Brain microvascular endothelial cell (primary cell): ENCODE results near the gene WWC2.

Experiments used
- DNase-seq: peaks from one replicate; pipeline ENCODE4 v3.0.0-alpha.2; 2020
- H3K27ac ChIP-seq: fragments of 250-450 bp; sonication (Bioruptor Pico); 2 replicates; pipeline ENCODE4 v1.5.1; 2020; ENCODE audit warnings: mild to moderate bottlenecking, moderate library complexity
- H3K27me3 ChIP-seq: fragments of 250-450 bp; sonication (Bioruptor Pico); replicated peaks from 2 replicates; pipeline ENCODE4 v1.5.1; 2020; ENCODE audit warnings: mild to moderate bottlenecking
- H3K36me3 ChIP-seq: fragments of 250-450 bp; sonication (Bioruptor Pico); replicated peaks from 2 replicates; pipeline ENCODE4 v1.5.1; 2020; ENCODE audit warnings: mild to moderate bottlenecking
- H3K4me3 ChIP-seq: 2 replicates; pipeline ENCODE4 v1.5.1; 2011; ENCODE audit warnings: low read depth, mild to moderate bottlenecking, control low read depth, low read length, moderate library complexity
- in situ Hi-C: cut with HindIII; loops from 2 replicates; pipeline ENCODE4 v1.10.0; 2017; ENCODE audit warnings: low sequenced_read_pairs, low pct_ligation_motif_present
- TF ChIP-seq, protein P1 (sequence below): IDR thresholded peaks from 2 replicates; pipeline ENCODE4 v1.5.1; 2011; ENCODE audit warnings: low read depth, mild to moderate bottlenecking, moderate library complexity, low read length, control low read depth, inconsistent platforms; ENCODE audit errors: missing control alignments

Gene WWC2

GRCh38 chr4:183268556-183268955 is 169.5 kb downstream of the WWC2 start:
- Histone ChIP-seq H3K27me3 (no peaks in the 10 kb centered on the region), H3K4me3 (no peak overlapping the region), H3K27ac (no peak overlapping the region), H3K36me3 (peaks cover 22% of the 10 kb centered on the region)
- no peak for DNase-seq
- in situ Hi-C loops: loop anchor here (25.0 kb wide), 2 partner anchors 206 to 331 kb away; no protein-coding TSS in a partner anchor
- TF ChIP-seq, protein P1, sequence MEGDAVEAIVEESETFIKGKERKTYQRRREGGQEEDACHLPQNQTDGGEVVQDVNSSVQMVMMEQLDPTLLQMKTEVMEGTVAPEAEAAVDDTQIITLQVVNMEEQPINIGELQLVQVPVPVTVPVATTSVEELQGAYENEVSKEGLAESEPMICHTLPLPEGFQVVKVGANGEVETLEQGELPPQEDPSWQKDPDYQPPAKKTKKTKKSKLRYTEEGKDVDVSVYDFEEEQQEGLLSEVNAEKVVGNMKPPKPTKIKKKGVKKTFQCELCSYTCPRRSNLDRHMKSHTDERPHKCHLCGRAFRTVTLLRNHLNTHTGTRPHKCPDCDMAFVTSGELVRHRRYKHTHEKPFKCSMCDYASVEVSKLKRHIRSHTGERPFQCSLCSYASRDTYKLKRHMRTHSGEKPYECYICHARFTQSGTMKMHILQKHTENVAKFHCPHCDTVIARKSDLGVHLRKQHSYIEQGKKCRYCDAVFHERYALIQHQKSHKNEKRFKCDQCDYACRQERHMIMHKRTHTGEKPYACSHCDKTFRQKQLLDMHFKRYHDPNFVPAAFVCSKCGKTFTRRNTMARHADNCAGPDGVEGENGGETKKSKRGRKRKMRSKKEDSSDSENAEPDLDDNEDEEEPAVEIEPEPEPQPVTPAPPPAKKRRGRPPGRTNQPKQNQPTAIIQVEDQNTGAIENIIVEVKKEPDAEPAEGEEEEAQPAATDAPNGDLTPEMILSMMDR: no peak

- Histone ChIP-seq H3K27me3 (no peaks in the 10 kb centered on the region), H3K4me3 (no peak overlapping the region), H3K36me3 (peaks cover 28% of the 10 kb centered on the region), H3K27ac (no peak overlapping the region)
- TF ChIP-seq, protein P1: no peak
- in situ Hi-C loops: loop anchor here (25.0 kb wide), 2 partner anchors 210 to 335 kb away; no protein-coding TSS in a partner anchor
- DNase-seq: no peak
Measured at GRCh38 chr4:183272384-183272783, 173.3 kb downstream of the WWC2 start.

DNA sequence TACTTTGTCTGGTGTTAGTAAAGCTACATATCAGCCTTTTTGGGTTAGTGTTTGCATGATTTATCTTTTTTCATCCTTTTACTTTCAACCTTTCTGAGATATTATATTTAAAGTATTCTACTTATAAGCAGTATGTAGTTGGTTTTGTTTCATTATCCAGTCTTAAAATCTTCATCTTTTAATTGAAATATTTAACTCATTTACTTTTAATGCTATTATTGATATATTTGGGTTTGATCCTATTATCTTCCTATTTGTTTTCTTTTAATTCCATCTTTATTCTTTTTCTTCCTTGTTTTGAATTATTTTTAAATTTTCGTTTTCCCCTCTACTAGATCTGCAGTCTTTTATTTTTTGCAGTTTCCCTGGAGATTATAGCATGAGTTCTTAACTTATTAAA is 177.0 kb downstream of the WWC2 start:
- DNase-seq: no peak
- no peak overlapping the region for H3K4me3 ChIP-seq
- in situ Hi-C loops: no loop called here
- no peaks in the 10 kb centered on the region for H3K27me3 ChIP-seq
- H3K36me3 ChIP-seq: peaks cover 19% of the 10 kb centered on the region
- TF ChIP-seq, protein P1: no peak
- H3K27ac ChIP-seq: no peak overlapping the region

DNA sequence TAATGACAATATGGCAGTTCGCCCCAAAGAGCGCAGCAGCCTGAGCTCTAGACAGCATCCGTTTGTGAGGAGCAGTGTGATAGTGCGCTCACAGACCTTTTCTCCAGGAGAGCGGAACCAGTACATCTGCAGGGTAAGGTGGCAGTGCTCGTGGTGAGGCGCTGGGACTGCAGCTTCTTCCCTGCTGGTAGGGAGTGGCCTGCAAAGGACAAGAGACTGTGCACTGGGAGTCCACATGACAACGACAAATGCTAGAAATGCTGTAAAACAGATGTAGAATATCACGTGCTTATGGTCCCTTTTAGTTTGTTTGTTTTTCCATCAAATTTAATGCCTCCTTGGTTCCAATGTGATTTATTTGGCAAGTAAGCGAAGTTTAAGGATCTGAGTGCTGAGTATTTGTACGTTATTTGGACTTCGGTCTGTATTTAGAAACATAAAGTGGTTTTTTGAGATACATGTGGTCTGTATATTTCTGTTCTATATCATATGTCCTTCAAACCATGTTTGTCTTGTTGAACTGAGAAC is 185.3 kb downstream of the WWC2 start:
- Histone ChIP-seq H3K27me3 (no peaks in the 10 kb centered on the region), H3K27ac (no peak overlapping the region), H3K4me3 (no peak overlapping the region), H3K36me3 (peaks cover 40% of the 10 kb centered on the region)
- DNase-seq: no peak
- in situ Hi-C loops: no loop called here
- TF ChIP-seq, protein P1: no peak

GRCh38 chr4:183284965-183285364 is 185.9 kb downstream of the WWC2 start:
- in situ Hi-C loops: no loop called here
- no peak for DNase-seq
- TF ChIP-seq, protein P1: no peak
- Histone ChIP-seq H3K27ac (no peak overlapping the region), H3K27me3 (no peaks in the 10 kb centered on the region), H3K36me3 (peaks cover 42% of the 10 kb centered on the region), H3K4me3 (no peak overlapping the region)

DNA sequence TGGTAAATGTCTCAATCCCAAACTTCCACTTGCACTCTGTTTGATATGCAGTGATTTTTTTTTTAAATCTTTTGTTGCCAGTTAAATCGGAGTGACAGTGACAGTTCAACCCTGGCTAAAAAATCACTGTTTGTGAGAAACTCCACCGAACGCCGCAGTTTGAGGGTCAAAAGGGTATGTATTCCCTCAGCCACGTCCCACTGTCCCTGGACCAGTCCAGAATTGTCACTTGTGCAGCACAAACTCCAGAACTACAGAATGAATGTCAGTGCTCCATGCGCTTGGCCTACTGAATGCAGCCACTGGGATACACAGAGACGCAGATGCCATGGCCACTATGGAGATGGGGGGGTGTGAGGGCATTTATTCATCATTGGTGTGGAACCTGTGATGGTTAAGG is 186.8 kb downstream of the WWC2 start:
- H3K27me3 ChIP-seq: no peaks in the 10 kb centered on the region
- H3K36me3 ChIP-seq: peaks cover 35% of the 10 kb centered on the region
- TF ChIP-seq, protein P1: no peak
- no peak for DNase-seq
- in situ Hi-C loops: no loop called here
- no peak overlapping the region for H3K4me3 ChIP-seq
- no peak overlapping the region for H3K27ac ChIP-seq
